ENCODE measurements around the gene IVL. TPM values are rescaled to one million over a fixed set of nuclear protein-coding genes. Genes with fewer than 3 reads are reported as not detected.

IVL gene
- total RNA-seq, 1 donor from 2014 or later = not detected

Other genes with a start within 250 kb of the IVL start
- not detected for gene LCE2D, start 245.2 kb upstream of the IVL start, total RNA-seq
- not detected for gene LCE2C, start 233.3 kb upstream of the IVL start, total RNA-seq
- gene LCE2B, start 222.4 kb upstream of the IVL start, total RNA-seq = not detected
- gene LCE2A, start 210.2 kb upstream of the IVL start, total RNA-seq = not detected
- gene LCE4A, start 200.4 kb upstream of the IVL start, total RNA-seq = not detected
- not detected for gene KPRP, start 150.5 kb upstream of the IVL start, total RNA-seq
- gene LCE1F, start 133.4 kb upstream of the IVL start, total RNA-seq = not detected
- not detected for gene LCE1E, start 122.3 kb upstream of the IVL start, total RNA-seq
- not detected for gene LCE1D, start 111.8 kb upstream of the IVL start, total RNA-seq
- gene LCE1C, start 101.9 kb upstream of the IVL start, total RNA-seq = not detected
- gene LCE1B, start 96.6 kb upstream of the IVL start, total RNA-seq = not detected
- gene LCE1A, start 81.1 kb upstream of the IVL start, total RNA-seq = not detected
- gene LCE6A, start 65.7 kb upstream of the IVL start, total RNA-seq = not detected
- gene LCE7A, start 48.5 kb upstream of the IVL start, total RNA-seq = not detected
- not detected for gene SMCP, start 30.2 kb upstream of the IVL start, total RNA-seq
- not detected for gene SPRR5, start 38.7 kb downstream of the IVL start, total RNA-seq
- gene SPRR4, start 62.1 kb downstream of the IVL start, total RNA-seq = not detected
- gene SPRR1A, start 75.5 kb downstream of the IVL start, total RNA-seq = not detected
- gene SPRR3, start 93.2 kb downstream of the IVL start, total RNA-seq = not detected
- gene SPRR1B, start 122.7 kb downstream of the IVL start, total RNA-seq = not detected
- not detected for gene SPRR2D, start 132.6 kb downstream of the IVL start, total RNA-seq
- gene SPRR2A, start 149.0 kb downstream of the IVL start, total RNA-seq = not detected
- gene SPRR2B, start 163.1 kb downstream of the IVL start, total RNA-seq = not detected
- gene SPRR2E, start 186.0 kb downstream of the IVL start, total RNA-seq = not detected
- not detected for gene SPRR2F, start 205.0 kb downstream of the IVL start, total RNA-seq
- gene SPRR2G, start 242.3 kb downstream of the IVL start, total RNA-seq = not detected